Mesothelial cell of epicardium (in vitro differentiated cells): ENCODE results near the gene HHEX. TPM values are rescaled to one million over a fixed set of nuclear protein-coding genes. Genes with fewer than 3 reads are reported as not detected.
A peak's percentile ranks its signal among the peaks of the same experiment; 100 is the strongest.
"Not testable (repeated sequence)": the region's sequence is repeated elsewhere in the genome, so short reads cannot be mapped to it uniquely, and the experiment has no call there.

ENCODE experiments used
- DNase-seq, 2 experiments: peaks; one replicate each; pipeline ENCODE4 v3.0.0; 2021; ENCODE audit warnings: low spot score in 2 of 2; ENCODE audit not compliant: unreplicated experiment in 2 of 2
- H3K27ac Mint-ChIP-seq: 2 replicates; pipeline ENCODE4 v1.8.0; 2021; ENCODE audit warnings: mixed read lengths
- H3K27me3 Mint-ChIP-seq: 2 replicates; pipeline ENCODE4 v1.8.0; 2021; ENCODE audit warnings: low read depth, mixed read lengths
- H3K36me3 Mint-ChIP-seq: 2 replicates; pipeline ENCODE4 v1.8.0; 2021; ENCODE audit warnings: mixed read lengths
- H3K4me1 Mint-ChIP-seq: 2 replicates; pipeline ENCODE4 v1.8.0; 2021; ENCODE audit warnings: mixed read lengths
- H3K4me3 Mint-ChIP-seq: 2 replicates; pipeline ENCODE4 v1.8.0; 2021; ENCODE audit warnings: mild to moderate bottlenecking, moderate library complexity, mixed read lengths
- H3K9me3 Mint-ChIP-seq: 2 replicates; pipeline ENCODE4 v1.8.0; 2021; ENCODE audit warnings: mixed read lengths
- total RNA-seq: library from RNA; stranded (reverse); gene quantifications from 3 replicates; pipeline ENCODE4 v1.2.1, GENCODE V29; 2021
- TF ChIP-seq, protein P1 (sequence below): fragments of 200-600 bp; sonication (generic); IDR thresholded peaks from one replicate; pipeline ENCODE4 v1.5.0; 2021; ENCODE audit warnings: antibody characterized with exemption; ENCODE audit not compliant: unreplicated experiment

HHEX gene
- total RNA-seq = 0.13 to 0.31 TPM in 2 of 3 replicates, not detected in the other

GRCh38 chr10:92689663-92690210, at the start of gene HHEX:
TSS of gene HHEX (plus strand) at chr10:92689955. CDS start at chr10:92689987, 32 bp downstream.
- H3K27me3 Mint-ChIP-seq = peaks cover 91% of the 10 kb centered on the region
- TF ChIP-seq, protein P1, sequence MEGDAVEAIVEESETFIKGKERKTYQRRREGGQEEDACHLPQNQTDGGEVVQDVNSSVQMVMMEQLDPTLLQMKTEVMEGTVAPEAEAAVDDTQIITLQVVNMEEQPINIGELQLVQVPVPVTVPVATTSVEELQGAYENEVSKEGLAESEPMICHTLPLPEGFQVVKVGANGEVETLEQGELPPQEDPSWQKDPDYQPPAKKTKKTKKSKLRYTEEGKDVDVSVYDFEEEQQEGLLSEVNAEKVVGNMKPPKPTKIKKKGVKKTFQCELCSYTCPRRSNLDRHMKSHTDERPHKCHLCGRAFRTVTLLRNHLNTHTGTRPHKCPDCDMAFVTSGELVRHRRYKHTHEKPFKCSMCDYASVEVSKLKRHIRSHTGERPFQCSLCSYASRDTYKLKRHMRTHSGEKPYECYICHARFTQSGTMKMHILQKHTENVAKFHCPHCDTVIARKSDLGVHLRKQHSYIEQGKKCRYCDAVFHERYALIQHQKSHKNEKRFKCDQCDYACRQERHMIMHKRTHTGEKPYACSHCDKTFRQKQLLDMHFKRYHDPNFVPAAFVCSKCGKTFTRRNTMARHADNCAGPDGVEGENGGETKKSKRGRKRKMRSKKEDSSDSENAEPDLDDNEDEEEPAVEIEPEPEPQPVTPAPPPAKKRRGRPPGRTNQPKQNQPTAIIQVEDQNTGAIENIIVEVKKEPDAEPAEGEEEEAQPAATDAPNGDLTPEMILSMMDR = no peak
- peak within 1 kb of the TSS; percentile 58 for H3K4me3 Mint-ChIP-seq
- H3K9me3 Mint-ChIP-seq = peaks cover 19% of the 10 kb centered on the region
- peaks cover 17% of the 10 kb centered on the region for H3K4me1 Mint-ChIP-seq
- no peak for DNase-seq
- peaks cover 3% of the 10 kb centered on the region for H3K36me3 Mint-ChIP-seq
- no peak within 1 kb of the TSS for H3K27ac Mint-ChIP-seq

DNA sequence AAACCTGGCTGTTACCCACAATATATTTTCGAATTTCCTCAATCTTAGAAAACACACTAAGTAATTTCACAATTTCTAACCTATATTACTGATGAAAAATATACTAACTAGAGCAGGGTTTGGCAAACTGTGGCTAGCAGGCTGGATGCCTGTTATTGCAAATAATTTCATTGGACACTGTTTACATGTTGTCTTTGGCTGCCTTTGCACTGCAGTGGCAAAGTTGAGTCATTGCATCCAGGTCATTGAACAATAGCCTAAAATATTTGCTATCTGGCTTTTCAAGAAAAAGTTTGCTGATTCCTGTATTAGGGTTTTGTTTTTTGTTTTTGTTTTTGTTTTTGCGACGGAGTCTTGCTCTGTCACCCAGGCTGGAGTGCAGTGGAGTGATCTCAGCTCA, 49.6 kb upstream of the HHEX start:
- DNase-seq = no peak
- TF ChIP-seq, protein P1 = no peak
- Mint-ChIP-seq H3K36me3 (peaks cover 28% of the 10 kb centered on the region), H3K4me1 (peaks cover 4% of the 10 kb centered on the region), H3K4me3 (no peak overlapping the region), H3K27me3 (no peaks in the 10 kb centered on the region), H3K9me3 (peaks cover 5% of the 10 kb centered on the region), H3K27ac (no peak overlapping the region)

- Mint-ChIP-seq H3K4me3 (no peak overlapping the region), H3K4me1 (peaks cover 4% of the 10 kb centered on the region), H3K27me3 (no peaks in the 10 kb centered on the region), H3K27ac (no peak overlapping the region), H3K9me3 (peaks cover 5% of the 10 kb centered on the region), H3K36me3 (peaks cover 26% of the 10 kb centered on the region)
- no peak for DNase-seq
- TF ChIP-seq, protein P1 = no peak
Observed at GRCh38 chr10:92641492-92641891, 48.3 kb upstream of the HHEX start.

- TF ChIP-seq, protein P1 = no peak
- Mint-ChIP-seq H3K4me3 (no peak overlapping the region), H3K27ac (no peak overlapping the region), H3K4me1 (peaks cover 4% of the 10 kb centered on the region), H3K36me3 (peaks cover 25% of the 10 kb centered on the region), H3K9me3 (peaks cover 5% of the 10 kb centered on the region), H3K27me3 (no peaks in the 10 kb centered on the region)
- DNase-seq = no peak
Observed at GRCh38 chr10:92644921-92645320, 44.8 kb upstream of the HHEX start.

DNA sequence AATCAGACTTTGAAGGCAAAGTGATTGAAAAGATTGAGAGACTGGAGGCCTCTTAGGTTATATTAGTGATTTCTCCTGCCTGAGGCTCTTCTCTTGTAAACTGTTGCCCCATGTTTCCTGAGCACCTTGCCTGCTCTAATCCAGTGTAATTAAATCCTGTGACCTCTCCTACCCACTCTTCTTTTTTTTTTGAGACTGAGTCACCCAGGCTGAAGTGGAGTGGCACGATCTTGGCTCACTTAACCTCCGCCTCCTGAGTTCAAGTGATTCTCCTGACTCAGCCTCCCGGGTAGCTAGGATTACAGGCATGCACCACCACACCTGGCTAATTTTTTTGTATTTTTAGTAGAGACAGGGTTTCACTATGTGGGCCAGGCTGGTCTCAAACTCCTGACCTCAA, 38.9 kb upstream of the HHEX start:
- not testable (repeated sequence) for H3K4me3 Mint-ChIP-seq
- H3K36me3 Mint-ChIP-seq = peaks cover 30% of the 10 kb centered on the region

GRCh38 chr10:92655426-92655825, 34.3 kb upstream of the HHEX start:
- TF ChIP-seq, protein P1 = no peak
- H3K27me3 Mint-ChIP-seq = no peaks in the 10 kb centered on the region
- H3K9me3 Mint-ChIP-seq = peaks cover 11% of the 10 kb centered on the region
- H3K4me1 Mint-ChIP-seq = no peaks in the 10 kb centered on the region
- no peak for DNase-seq
- peaks cover 17% of the 10 kb centered on the region for H3K36me3 Mint-ChIP-seq
- H3K27ac Mint-ChIP-seq = no peak overlapping the region
- H3K4me3 Mint-ChIP-seq = no peak overlapping the region

More for the DNA sequence above, 38.9 kb upstream of the HHEX start:
- not testable (repeated sequence) for H3K4me1 Mint-ChIP-seq, H3K9me3 Mint-ChIP-seq, DNase-seq, H3K27ac Mint-ChIP-seq, H3K27me3 Mint-ChIP-seq
